HEK293 (cell line): ENCODE data around the gene SNX5.

ENCODE experiments used
- CTCF ChIP-seq: fragments of 450-650 bp; formaldehyde crosslinking; IDR thresholded peaks from 2 replicates; pipeline ENCODE4 v1.5.1; 2016; ENCODE audit warnings: missing biosample characterization, missing genetic modification characterization
- EGR2 ChIP-seq: fragments of 450-650 bp; formaldehyde crosslinking; IDR thresholded peaks from 2 replicates; pipeline ENCODE4 v1.5.1; 2016; ENCODE audit warnings: low read depth, missing biosample characterization, missing genetic modification characterization
- MYNN ChIP-seq: fragments of 450-650 bp; formaldehyde crosslinking; IDR thresholded peaks from 2 replicates; pipeline ENCODE4 v1.5.1; 2016; ENCODE audit warnings: missing biosample characterization, missing genetic modification characterization, borderline replicate concordance
- TCF7L2 ChIP-seq: IDR thresholded peaks from 2 replicates; pipeline ENCODE4 v1.6.1; 2011; ENCODE audit warnings: low read depth, mild to moderate bottlenecking, inconsistent platforms, low read length, moderate library complexity, borderline replicate concordance
- ZNF324 ChIP-seq: fragments of 450-650 bp; formaldehyde crosslinking; IDR thresholded peaks from 2 replicates; pipeline ENCODE4 v1.5.1; 2016; ENCODE audit warnings: missing biosample characterization, missing genetic modification characterization
- ZNF362 ChIP-seq: fragments of 450-650 bp; formaldehyde crosslinking; IDR thresholded peaks from 2 replicates; pipeline ENCODE4 v1.5.1; 2016; ENCODE audit warnings: missing biosample characterization, missing genetic modification characterization
- ZSCAN4 ChIP-seq: fragments of 450-650 bp; formaldehyde crosslinking; IDR thresholded peaks from 2 replicates; pipeline ENCODE4 v1.5.1; 2017; ENCODE audit warnings: missing biosample characterization, missing genetic modification characterization

- TF ChIP-seq CTCF (tag by site-specific recombination) (no peak), MYNN (tag by site-specific recombination) (no peak), ZNF324 (tag by site-specific recombination) (no peak), TCF7L2 (no peak), ZSCAN4 (no peak), ZNF362 (no peak), EGR2 (tag by site-specific recombination) (no peak)
Observed at GRCh38 chr20:17993546-17993945, 25.0 kb upstream of the SNX5 start.
